Vagina (tissue), 2 donors: ENCODE measurements around the gene GPC2.

ENCODE experiments used
- CTCF ChIP-seq, 3 experiments: fragments of 450-650 bp in 2 of 3; fragments of 200-600 bp in 1 of 3; sonication (generic) in 1 of 3; IDR thresholded peaks; one replicate each; pipeline ENCODE4 v1.5.1; 2017 to 2019; ENCODE audit warnings: antibody characterized with exemption in 3 of 3, mild to moderate bottlenecking in 2 of 3, moderate library complexity in 2 of 3
- POLR2A ChIP-seq, 2 donors: fragments of 450-650 bp; IDR thresholded peaks; one replicate each; pipeline ENCODE4 v1.6.1; 2017; ENCODE audit warnings: antibody characterized with exemption in 2 of 2, mild to moderate bottlenecking in 2 of 2, moderate library complexity in 2 of 2
- POLR2AphosphoS5 ChIP-seq, 2 donors: sonication (generic); formaldehyde crosslinking; IDR thresholded peaks; one replicate each; pipeline ENCODE4 v1.9.0; 2017; ENCODE audit warnings: antibody characterized with exemption in 2 of 2, mild to moderate bottlenecking in 2 of 2, low read depth in 1 of 2; ENCODE audit not compliant: insufficient read depth in 1 of 2

- TF ChIP-seq CTCF (IDR thresholded peaks at IDR 0.05) (no peak), POLR2A (IDR thresholded peaks at IDR 0.05) (no peak), POLR2AphosphoS5 (IDR thresholded peaks at IDR 0.05; ENCODE audit: insufficient read depth in 1 of 2, low read depth in 1 of 2) (no peak)
These were observed 811 bp downstream of the GPC2 start for GRCh38 chr7:100176096-100177044.
